Heart left ventricle (tissue), 13 donors: ENCODE data around the gene AGPAT4.

Source experiments
- CTCF ChIP-seq, 12 donors: fragments of 200-600 bp; sonication (generic) in 4 of 12; IDR thresholded peaks; one replicate each; pipeline versions ENCODE4 v1.5.0 to v1.8.0; 2018 to 2022; ENCODE audit warnings: antibody characterized with exemption in 12 of 12, mild to moderate bottlenecking in 5 of 12
- POLR2A ChIP-seq, 2 donors: fragments of 450-650 bp; IDR thresholded peaks; one replicate each; pipeline ENCODE4 v1.6.1; 2017; ENCODE audit warnings: antibody characterized with exemption in 2 of 2, mild to moderate bottlenecking in 2 of 2, moderate library complexity in 2 of 2
- donor health status: ischemic (EF 13 %, LVEDD 7.1; RV severe dilation, severe dysfunction).
- donor health status: DM: no; HTN: yes; CAD: no.
- donor health status: DM: no; HTN: no; CAD: no.
- donor health status: ischemic (EF 25% LVEDD 6.9; RV normal size, moderate dysfunction).
- donor health status: ischemic (EF 25% LVEDD 5.7; RV mildly dilated, moderate dysfunction).
- donor health status: ischemic (EF 35%, LVEDD 5.7; RV mildly dilated, moderate dysfunction).
- donor health status: nonischemic (EF 11% LVEDD 7.7; RV severe dilation, severe dysfunction).
- donor health status: DM: yes; HTN: yes; CAD: no.
- donor health status: PGD.
- donor health status: ischemic (EF 29% LVEDD 5.4; RV normal size, mild dysfunction).
- donor health status: nonischemic (EF 23%, LVEDD 6.1; RV moderate dilation, normal function).

GRCh38 chr6:161141173-161141572, 132.7 kb downstream of the AGPAT4 start:
- TF ChIP-seq CTCF (IDR thresholded peaks at IDR 0.05) (no peak), POLR2A (IDR thresholded peaks at IDR 0.05) (no peak)
